ENCODE measurements around the gene MORF4L2.

DNA sequence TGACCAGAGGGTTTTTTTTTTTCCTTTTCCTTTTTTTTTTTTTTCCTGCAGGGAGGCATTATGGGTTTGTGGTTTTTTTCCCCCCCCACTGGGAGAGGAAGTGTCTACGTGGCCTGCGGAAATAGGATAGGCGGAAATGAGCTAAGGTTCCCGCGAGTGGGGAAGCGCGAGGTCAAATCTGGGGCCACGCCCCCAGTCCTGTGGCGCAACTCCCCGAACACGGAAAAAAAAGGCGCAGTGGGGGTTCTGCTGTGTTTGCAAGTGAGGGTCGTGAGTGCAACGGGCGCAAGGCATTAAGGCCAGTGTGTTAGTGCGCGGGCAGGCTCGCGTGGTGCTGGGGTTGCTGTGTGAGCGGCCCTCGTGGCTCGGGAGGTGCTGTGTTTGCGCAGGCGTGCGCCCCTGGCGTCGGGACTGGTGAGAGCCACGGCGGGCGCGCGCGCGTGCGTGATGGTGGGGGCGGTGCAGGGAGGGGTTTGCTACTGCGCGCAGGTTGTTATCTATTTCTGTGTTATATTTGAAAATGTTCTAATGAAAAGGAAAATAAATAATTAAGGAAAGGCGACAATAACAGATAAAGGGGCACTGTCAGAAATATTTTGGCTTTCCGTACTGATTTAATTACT, 685 bp upstream of the MORF4L2 start:
- TF ChIP-seq EZH2 (IDR thresholded peaks at IDR 0.05; ENCODE audit: insufficient read depth, poor library complexity, severe bottlenecking) (no peak), EZH2phosphoT487 (IDR thresholded peaks at IDR 0.05; ENCODE audit: insufficient read depth, low read depth) (no peak)

Measured in GM23248 (cell line).